AG10803 (cell line): ENCODE results near the gene PHACTR4.

Experiments
- DNase-seq: peaks from one replicate; pipeline ENCODE4 v3.0.0; 2010; ENCODE audit warnings: low read depth
- H3K4me3 ChIP-seq: 2 replicates; pipeline ENCODE4 v1.5.1; 2011; ENCODE audit warnings: mild to moderate bottlenecking, low read length, control low read depth
- TF ChIP-seq, protein P1 (sequence below): conservative IDR thresholded peaks from 2 replicates; pipeline ENCODE4 v1.5.1; 2011; ENCODE audit warnings: mild to moderate bottlenecking, low read length, control low read depth, inconsistent platforms

The PHACTR4 gene

DNA sequence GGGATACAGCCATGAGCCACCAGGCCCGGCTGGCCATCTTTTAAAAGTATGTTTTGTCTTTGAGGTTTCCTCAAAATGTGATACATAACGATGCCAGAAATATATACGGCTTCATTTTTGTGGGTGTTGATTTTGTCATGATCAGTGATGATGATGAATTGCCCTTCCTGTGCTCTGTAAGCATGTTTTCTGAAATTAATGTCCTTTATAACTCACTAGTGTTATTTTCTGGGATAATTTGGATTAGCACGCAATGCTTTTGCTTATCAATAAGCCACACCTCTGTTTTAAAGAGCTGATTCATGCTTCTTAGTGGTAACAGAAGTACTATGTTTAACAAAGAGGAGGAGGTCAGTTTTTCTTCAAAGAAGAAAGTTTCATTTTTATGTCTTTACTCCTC lies 25.6 kb downstream of the PHACTR4 start:
- H3K4me3 ChIP-seq = no peak overlapping the region
- TF ChIP-seq, protein P1, sequence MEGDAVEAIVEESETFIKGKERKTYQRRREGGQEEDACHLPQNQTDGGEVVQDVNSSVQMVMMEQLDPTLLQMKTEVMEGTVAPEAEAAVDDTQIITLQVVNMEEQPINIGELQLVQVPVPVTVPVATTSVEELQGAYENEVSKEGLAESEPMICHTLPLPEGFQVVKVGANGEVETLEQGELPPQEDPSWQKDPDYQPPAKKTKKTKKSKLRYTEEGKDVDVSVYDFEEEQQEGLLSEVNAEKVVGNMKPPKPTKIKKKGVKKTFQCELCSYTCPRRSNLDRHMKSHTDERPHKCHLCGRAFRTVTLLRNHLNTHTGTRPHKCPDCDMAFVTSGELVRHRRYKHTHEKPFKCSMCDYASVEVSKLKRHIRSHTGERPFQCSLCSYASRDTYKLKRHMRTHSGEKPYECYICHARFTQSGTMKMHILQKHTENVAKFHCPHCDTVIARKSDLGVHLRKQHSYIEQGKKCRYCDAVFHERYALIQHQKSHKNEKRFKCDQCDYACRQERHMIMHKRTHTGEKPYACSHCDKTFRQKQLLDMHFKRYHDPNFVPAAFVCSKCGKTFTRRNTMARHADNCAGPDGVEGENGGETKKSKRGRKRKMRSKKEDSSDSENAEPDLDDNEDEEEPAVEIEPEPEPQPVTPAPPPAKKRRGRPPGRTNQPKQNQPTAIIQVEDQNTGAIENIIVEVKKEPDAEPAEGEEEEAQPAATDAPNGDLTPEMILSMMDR = no peak
- no peak for DNase-seq

DNA sequence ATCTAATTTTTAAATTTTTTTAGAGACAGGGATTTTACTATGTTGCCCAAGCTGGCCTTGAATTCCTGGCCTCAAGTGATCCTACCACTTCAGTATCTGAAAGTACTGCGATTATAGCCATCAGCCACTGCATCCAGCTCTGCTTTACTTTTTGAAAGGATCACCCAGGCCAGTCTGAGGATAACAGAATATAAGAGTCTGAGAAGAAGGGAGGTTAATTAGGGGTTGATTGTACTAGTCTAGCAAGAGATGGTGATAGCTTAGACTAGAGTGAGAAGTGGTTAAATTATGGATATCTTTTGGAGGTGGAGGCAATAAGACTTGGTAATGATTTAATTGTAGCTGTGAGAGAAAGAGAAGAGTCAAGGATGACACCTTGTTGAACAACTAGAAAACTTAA lies 32.2 kb downstream of the PHACTR4 start:
- TF ChIP-seq, protein P1 = no peak
- no peak for DNase-seq
- H3K4me3 ChIP-seq = no peak overlapping the region

DNA sequence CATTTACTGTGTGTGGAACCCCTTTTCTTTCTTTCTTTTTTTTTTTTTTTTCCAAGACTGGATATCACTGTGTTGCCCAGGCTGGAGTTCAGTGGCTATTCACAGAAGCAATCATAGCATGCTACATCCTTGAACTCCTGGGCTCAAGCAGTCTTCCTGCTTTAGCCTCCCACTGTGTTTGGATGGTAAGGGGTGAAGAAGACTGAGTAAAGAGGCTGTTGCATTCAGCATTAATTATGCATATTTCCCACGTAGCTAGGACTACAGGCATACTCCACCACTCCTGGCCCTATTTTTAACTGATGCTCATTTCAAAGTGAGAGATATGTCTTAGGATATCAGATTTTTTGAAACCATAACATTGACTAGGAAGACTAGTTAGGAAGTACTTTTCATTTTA lies 39.5 kb downstream of the PHACTR4 start:
- DNase-seq = no peak
- TF ChIP-seq, protein P1 = no peak
- H3K4me3 ChIP-seq = no peak overlapping the region

DNA sequence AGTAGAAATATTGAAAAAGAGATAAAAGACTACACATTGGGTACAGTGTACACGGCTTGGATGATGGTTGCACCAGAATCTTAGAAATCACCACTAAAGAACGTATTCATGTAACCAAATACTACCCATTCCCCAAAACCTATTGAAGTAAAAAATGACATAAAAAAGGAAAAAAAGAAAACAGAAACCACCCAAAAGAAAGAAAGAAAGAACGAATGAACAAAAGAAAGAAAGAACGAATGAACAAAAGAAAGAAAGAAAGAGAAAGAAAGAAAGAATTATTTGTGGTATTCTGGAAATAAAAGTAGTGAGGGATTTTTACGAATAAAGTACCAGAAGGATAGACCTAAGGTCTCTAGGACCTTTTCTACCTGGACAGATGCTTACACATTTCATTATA lies 42.1 kb downstream of the PHACTR4 start:
- no peak for DNase-seq
- no peak overlapping the region for H3K4me3 ChIP-seq
- TF ChIP-seq, protein P1 = no peak

DNA sequence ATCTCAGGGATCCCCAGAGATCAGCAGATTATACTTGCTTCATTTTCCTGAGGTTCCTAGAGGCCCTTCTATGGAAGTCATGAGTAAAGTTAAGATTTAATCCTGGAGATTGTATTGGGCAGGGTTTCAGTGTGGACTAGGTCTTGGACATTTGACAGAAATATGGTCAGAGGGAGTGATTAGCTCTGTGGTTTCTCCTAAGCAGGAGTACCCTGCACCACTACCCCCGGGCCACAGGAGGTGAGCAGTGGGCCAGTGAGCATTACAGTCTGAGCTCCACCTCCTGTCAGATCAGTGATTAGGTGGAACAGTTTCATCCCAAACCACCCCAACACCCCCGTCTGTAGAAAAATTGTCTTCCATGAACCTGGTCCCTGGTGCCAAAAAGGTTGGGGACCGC lies 43.2 kb downstream of the PHACTR4 start:
- no peak for DNase-seq
- H3K4me3 ChIP-seq = no peak overlapping the region
- TF ChIP-seq, protein P1 = 0 out of 2 replicates have a peak, but pooled peaks have one; percentile 8

DNA sequence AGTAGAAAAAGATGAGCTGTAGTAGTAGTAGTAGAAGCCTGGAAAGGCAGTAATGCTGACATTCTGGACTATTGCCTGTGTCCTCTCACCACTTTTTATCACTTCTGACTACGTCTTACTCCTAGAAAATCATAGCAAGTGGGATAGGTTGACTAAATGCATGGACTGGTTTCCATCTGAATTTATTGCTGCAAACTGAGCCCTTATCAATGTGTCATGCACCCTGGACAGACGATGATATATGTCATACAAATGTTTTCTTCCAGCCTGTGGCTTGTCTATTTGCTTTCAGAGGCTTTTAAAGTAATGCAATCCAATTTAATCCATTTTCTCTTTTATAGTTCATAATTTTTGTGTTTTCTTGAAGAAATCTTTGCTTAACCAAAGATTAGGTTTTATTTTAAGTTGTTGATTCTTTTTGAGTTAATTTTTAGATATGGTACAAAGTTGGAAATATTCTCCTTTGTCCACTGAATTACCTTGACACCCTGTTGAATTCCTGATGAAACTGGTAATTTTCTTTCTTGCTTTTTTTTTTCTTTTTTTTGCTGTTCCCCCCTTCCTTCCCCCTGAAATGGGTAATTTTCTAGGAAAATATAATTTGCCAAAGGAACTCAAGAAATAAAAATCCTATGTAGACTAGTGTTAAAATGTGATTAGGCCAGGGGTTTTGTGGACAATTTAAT lies 47.1 kb downstream of the PHACTR4 start:
- TF ChIP-seq, protein P1 = no peak
- no peak overlapping the region for H3K4me3 ChIP-seq
- DNase-seq = no peak

DNA sequence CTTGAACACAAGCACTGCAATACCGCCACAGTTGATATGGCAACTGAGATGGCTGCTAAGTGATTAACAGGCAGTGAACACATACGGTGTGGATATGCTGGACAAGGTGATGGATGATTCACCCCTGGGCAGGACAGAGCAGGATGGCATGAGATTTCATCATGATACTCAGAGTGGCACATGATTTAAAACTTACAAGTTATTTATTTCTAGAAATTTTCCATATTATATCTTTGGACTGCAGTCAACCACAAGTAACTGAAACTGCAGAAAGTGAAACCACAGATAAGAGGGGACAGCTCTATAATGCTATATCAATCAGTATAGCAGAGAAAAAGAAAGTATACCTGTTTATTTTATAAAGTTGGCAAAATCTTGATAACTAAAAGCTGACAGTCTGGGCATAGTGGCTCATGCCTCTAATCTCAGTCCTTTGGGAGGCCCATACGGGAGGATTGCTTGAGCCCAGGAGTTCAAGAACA lies 47.9 kb downstream of the PHACTR4 start:
- TF ChIP-seq, protein P1 = no peak
- H3K4me3 ChIP-seq = peak overlapping the region; percentile 21; the same call in 1 of the 2 replicates

More for the DNA sequence above, 47.9 kb downstream of the PHACTR4 start:
- DNase-seq = peak; percentile 66
